NCI-H1092 treated with DMSO at 0.1 percent for 48 hours (cell line): ENCODE measurements around the gene TNS4.

Experiments
- DNase-seq: peaks from one replicate; lab custom pipeline; 2025; lab: John Stamatoyannopoulos, UW

The TNS4 gene

DNA sequence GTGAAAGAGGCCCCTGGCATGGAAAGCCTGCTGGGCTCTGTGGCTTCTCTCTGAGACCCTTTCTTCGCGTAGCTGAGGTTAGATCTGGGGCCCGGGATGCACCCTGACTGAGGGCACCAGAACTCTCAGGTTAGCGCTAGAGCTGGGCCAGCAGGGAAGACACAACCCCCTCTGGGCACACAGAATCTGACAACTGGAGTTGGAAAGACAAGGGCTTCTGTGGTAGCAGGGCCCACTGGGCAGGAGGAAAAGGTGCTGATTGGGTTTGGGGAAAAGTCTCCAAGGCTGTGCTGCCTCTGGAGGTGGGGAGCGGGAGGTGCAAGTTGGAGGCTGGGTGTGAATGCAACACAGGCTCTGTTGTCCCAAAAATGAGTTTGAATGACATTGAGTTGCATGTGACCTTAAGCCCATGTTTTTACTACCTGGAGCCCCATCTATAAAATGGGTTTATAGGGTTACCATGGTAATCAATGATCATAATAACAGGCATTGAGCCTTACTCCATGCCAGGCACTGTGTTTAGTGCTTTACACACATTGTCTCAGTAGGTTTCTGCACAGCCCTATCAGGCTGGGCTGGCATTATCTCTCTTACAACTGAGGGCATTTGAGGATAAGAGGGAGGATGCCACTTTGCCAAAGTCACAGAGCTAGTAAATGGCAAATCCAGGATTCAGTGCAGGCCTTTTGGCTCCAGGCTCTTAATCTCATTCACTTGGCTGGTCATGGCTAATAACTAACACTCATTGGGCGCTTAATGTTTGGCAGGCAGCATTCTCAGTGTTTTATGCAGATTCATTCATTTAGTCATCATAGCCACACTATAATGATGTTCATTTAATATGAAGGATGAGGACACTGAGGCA lies 67.6 kb downstream of the TNS4 start:
- no peak for DNase-seq

DNA sequence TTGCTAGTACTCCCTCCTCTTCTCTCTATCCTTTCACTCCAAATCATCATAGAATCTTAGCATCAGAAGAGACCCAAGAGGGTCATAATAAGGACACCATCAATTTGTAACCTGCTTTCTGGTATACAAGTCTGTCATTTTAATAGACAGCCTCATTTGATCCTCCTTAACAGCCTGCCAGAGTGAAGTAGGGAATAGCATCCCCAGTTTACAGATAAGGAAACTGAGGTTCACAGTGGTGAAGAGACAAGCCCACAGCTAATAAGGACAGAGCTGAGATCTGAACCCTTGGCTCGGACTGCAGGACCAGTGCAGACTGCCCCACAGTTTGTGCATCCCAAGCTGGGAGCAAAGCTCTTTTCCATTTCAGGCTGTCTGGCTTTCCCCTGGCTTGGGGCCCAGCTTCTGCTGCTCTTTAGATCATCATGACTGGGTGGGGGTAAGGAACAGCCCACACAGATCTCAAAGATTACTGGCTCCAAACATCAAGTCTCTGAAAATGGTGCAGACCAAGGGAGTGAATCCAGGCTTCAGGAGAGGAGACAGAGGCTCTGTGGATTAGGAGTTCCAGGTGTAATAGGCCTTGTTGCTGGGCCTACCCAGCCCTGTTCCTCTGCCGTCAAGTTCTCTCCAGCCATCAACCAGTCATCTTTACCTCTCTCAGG lies 68.4 kb downstream of the TNS4 start:
- DNase-seq: no peak

DNA sequence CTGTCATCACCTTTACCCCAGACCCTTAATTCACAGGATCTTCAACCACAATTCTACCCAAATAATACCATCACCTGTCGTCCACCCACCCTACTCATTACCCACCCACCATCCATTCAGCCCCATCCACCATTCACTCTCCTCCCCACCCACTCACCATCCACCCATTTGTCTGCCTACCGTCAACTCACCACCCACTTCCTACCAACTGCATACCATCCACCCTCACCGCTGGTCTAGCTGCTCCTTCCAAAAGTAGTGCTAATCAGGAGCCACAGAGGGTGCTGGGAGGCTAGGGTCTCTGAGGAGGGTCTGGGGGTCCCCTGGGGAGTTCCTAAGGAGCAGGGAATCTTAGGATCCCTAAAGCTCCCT lies 70.2 kb downstream of the TNS4 start:
- no peak for DNase-seq

DNA sequence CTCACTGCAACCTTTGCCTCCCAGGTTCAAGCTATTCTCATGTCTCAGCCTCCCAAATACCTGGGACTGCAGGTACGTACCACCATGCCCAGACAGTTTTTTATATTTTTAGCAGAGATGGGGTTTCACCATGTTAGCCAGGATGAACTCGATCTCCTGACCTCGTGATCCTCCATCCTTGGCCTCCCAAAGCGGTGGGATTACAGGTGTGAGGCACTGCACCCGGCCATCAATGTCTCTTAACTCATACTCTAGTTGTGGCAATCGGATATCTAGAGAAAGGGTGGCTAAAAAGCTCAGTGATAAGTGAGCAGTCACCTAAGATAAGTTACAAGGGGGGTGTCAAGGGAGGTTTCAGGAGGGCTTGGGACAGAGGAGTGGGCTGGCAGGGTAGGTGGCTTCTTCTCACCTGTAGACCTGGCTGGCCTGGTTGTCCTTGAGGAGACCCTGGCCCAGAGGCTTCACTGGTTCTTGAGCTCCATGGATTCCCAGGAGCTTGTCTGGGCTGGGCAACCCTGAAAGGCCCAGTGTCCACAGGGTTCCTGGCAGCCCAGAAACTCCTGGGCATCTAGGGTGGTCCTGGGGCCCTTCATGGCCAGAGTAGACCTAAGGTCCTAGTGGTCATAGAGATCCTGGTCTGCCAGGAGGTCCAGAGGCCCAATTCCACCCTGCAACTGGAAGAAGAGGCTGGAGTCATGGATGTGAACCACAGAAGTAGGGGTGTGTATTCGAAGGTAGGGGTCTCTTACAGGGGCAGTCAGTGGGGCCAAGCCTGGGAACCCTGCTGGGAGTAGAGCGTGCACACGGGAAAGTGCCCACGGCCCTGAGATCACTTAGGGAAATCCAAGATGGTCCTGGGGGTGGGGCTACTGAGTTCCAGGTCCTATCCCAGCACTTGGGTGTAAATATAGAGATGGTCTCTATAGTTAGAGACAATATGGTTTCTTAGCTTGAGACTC lies 70.9 kb downstream of the TNS4 start:
- no peak for DNase-seq

DNA sequence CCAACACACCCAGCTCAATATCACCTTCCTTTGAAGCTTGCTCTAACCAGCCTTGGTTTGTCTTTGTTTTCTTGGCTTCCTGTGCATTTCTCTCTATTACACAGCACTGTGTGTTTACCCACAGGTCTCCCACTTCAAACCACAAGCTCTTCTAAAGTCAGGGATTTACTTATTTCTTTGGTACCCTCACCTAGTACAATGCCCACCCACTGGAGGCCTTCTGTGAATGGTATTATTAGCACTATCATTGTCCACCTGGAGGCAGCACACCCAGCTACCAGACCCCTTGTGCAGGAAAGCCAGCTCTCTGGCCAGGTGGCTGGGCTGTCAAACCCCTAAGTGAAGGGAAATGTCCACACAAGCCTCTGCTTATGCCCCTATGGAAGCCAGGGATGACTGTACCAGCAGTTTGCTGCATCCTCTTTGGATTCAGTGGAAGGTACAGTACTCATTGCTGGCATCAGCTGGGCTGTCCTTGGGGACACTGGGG lies 74.4 kb downstream of the TNS4 start:
- DNase-seq: no peak
